Skeletal muscle cell (primary cell): ENCODE data around the gene CCND2.

Experiments
- DNase-seq: peaks from one replicate; pipeline ENCODE4 v3.0.0-alpha.2; 2010; ENCODE audit warnings: low read depth
- H3K4me3 ChIP-seq: 2 replicates; pipeline ENCODE4 v1.5.1; 2011; ENCODE audit warnings: low read depth, mild to moderate bottlenecking, control low read depth, low read length, moderate library complexity

CCND2 gene

GRCh38 chr12:4320497-4320852 lies 46.9 kb downstream of the CCND2 start:
- DNase-seq = no peak
- peak overlapping the region; percentile 62 for H3K4me3 ChIP-seq

GRCh38 chr12:4320853-4321701 lies 47.5 kb downstream of the CCND2 start, which contains the start of gene TIGAR:
Gene TIGAR, plus strand, starts transcription at chr12:4321213. Its CDS starts 59 bp downstream, at chr12:4321272.
- DNase-seq = peak; percentile 78
- H3K4me3 ChIP-seq = peak within 1 kb of the TSS; percentile 97

GRCh38 chr12:4322726-4323125 lies 49.2 kb downstream of the CCND2 start:
- no peak for DNase-seq
- no peak overlapping the region for H3K4me3 ChIP-seq
